ENCODE data around the gene LHPP. TPM values are rescaled to one million over a fixed set of nuclear protein-coding genes. Genes with fewer than 3 reads are reported as not detected.

The LHPP gene
- total and polyA plus RNA-seq, 10 of the 15 experiments (the other 5 are each of a cell fraction or from before 2014, with no cell fraction given) = 0.79 to 9.8 (median 6.7) TPM

- no peaks in the 10 kb centered on the region for H4K20me1 ChIP-seq (ENCODE audit: control insufficient read depth, insufficient read depth)
- no TSS peak for BruUV-seq (replicated peaks)
- H3K4me3 ChIP-seq = no peak overlapping the region
- H3K9ac ChIP-seq (ENCODE audit: control insufficient read depth, insufficient read depth, low read length) = no peak overlapping the region
- no peak overlapping the region for H3K27ac ChIP-seq (ENCODE audit: control insufficient read depth, insufficient read depth)
- WGBS (ENCODE audit: insufficient coverage, insufficient replicate concordance, low lambda C conversion rate, missing lambda C conversion rate) = 65% methylated on average over 4 of the region's 4 CpGs
- intact Hi-C loops (cut with micrococcal nuclease; ENCODE audit: unreplicated experiment) (no loop called here), in situ Hi-C loops (cut with MboI) (no loop called here)
- no peaks in the 10 kb centered on the region for H3K79me2 ChIP-seq (ENCODE audit: control insufficient read depth, insufficient read depth, low read length)
- peaks cover 0 to 2% of the 10 kb centered on the region in 2 experiments; a peak in 2 of 4 replicates for H3K27me3 ChIP-seq (replicated peaks in 1 of 2; ENCODE audit: control insufficient read depth in 2 of 2, insufficient read depth in 2 of 2, low read length in 1 of 2)
- ChIA-PET CTCF (no interaction called here), RAD21 (ENCODE audit: unreplicated experiment) (no interaction called here), POLR2A (no interaction called here), SMC1A (ENCODE audit: uncharacterized antibody, unreplicated experiment) (no interaction called here)
- no peaks in the 10 kb centered on the region for H3K9me3 ChIP-seq (replicated peaks; ENCODE audit: control insufficient read depth, insufficient read depth, low read length)
- ATAC-seq (no peak), FAIRE-seq (no peak), DNase-seq (ENCODE audit: low read depth, low spot score) (no peak)
- H3K36me3 ChIP-seq (ENCODE audit: control insufficient read depth in 2 of 2, insufficient read depth in 2 of 2, low read length in 1 of 2) = no peaks in the 10 kb centered on the region
- no peak overlapping the region for H3K4me2 ChIP-seq (ENCODE audit: control insufficient read depth, insufficient read depth)
- H2AFZ ChIP-seq (ENCODE audit: control insufficient read depth, low read depth, low read length) = no peak overlapping the region
- H3K4me1 ChIP-seq (ENCODE audit: control insufficient read depth, insufficient read depth, low read length) = no peaks in the 10 kb centered on the region; the same call in 1 of the 2 replicates
- TF ChIP-seq PAX5 (IDR thresholded peaks at IDR 0.05; ENCODE audit: borderline replicate concordance, low read depth, low read length) (no peak), RUNX3 (IDR thresholded peaks at IDR 0.05; ENCODE audit: low read length) (no peak)
Observed at GRCh38 chr10:124458473-124458872, 3.1 kb upstream of the LHPP start.

- H3K9me3 ChIP-seq (replicated peaks; ENCODE audit: control insufficient read depth, insufficient read depth, low read length) = no peaks in the 10 kb centered on the region
- no peaks in the 10 kb centered on the region for H4K20me1 ChIP-seq (ENCODE audit: control insufficient read depth, insufficient read depth)
- no peak overlapping the region for H3K4me3 ChIP-seq
- ATAC-seq = no peak
- H3K4me1 ChIP-seq (ENCODE audit: control insufficient read depth, insufficient read depth, low read length) = no peaks in the 10 kb centered on the region; the same call in 1 of the 2 replicates
- no peak for DNase-seq (ENCODE audit: low read depth, low spot score)
- in situ Hi-C loops (cut with MboI) (no loop called here), intact Hi-C loops (cut with micrococcal nuclease; ENCODE audit: unreplicated experiment) (no loop called here)
- POLR2A ChIA-PET = no interaction called here
- SMC1A ChIA-PET (ENCODE audit: uncharacterized antibody, unreplicated experiment) = no interaction called here
- CTCF ChIA-PET = no interaction called here
- WGBS (ENCODE audit: insufficient coverage, insufficient replicate concordance, low lambda C conversion rate, missing lambda C conversion rate) = 66% methylated on average over 2 of the region's 2 CpGs
- H3K4me2 ChIP-seq (ENCODE audit: control insufficient read depth, insufficient read depth) = no peak overlapping the region
- H3K27me3 ChIP-seq (replicated peaks in 1 of 2; ENCODE audit: control insufficient read depth in 2 of 2, insufficient read depth in 2 of 2, low read length in 1 of 2) = no peaks in the 10 kb centered on the region; a peak in 2 of 4 replicates
- H2AFZ ChIP-seq (ENCODE audit: control insufficient read depth, low read depth, low read length) = no peak overlapping the region
- H3K9ac ChIP-seq (ENCODE audit: control insufficient read depth, insufficient read depth, low read length) = no peak overlapping the region
- no peak overlapping the region for H3K27ac ChIP-seq (ENCODE audit: control insufficient read depth, insufficient read depth)
- no peaks in the 10 kb centered on the region for H3K36me3 ChIP-seq (ENCODE audit: control insufficient read depth in 2 of 2, insufficient read depth in 2 of 2, low read length in 1 of 2)
- BruUV-seq (replicated peaks) = no TSS peak
- no peak for FAIRE-seq
- H3K79me2 ChIP-seq (ENCODE audit: control insufficient read depth, insufficient read depth, low read length) = no peaks in the 10 kb centered on the region
- RAD21 ChIA-PET (ENCODE audit: unreplicated experiment) = no interaction called here
- no peak for TF ChIP-seq DPF2 (IDR thresholded peaks at IDR 0.05)
- no peak for TF ChIP-seq MYC (IDR thresholded peaks at IDR 0.05; ENCODE audit: insufficient read depth, insufficient read length, insufficient replicate concordance, low read length, severe bottlenecking)
- TF ChIP-seq CBX5 (IDR thresholded peaks at IDR 0.05; ENCODE audit: low read depth) = no peak
- TF ChIP-seq CUX1 (IDR thresholded peaks at IDR 0.05; ENCODE audit: insufficient replicate concordance, low read depth, low read length) = no peak
- no peak for TF ChIP-seq CHD1 (IDR thresholded peaks at IDR 0.05; ENCODE audit: low read depth, low read length)
- no peak for TF ChIP-seq ELK1 (IDR thresholded peaks at IDR 0.05; ENCODE audit: low read depth, low read length)
- TF ChIP-seq EZH2 (IDR thresholded peaks at IDR 0.05; ENCODE audit: borderline replicate concordance, control insufficient read depth, low read depth, low read length) = no peak
- TF ChIP-seq NFIC (IDR thresholded peaks at IDR 0.05; ENCODE audit: low read depth, low read length) = no peak
- TF ChIP-seq ZNF24 (IDR thresholded peaks at IDR 0.05) = no peak
- TF ChIP-seq POLR2AphosphoS5 (IDR thresholded peaks at IDR 0.05; ENCODE audit: low read length) = no peak
- TF ChIP-seq SMC3 (IDR thresholded peaks at IDR 0.05; ENCODE audit: borderline replicate concordance, low read length) = no peak
Observed at GRCh38 chr10:124458889-124459288, 2.7 kb upstream of the LHPP start.
